Tibial artery (tissue), 4 donors: ENCODE data around the gene CCBE1.

Source experiments
- DNase-seq, 2 donors: peaks; one replicate each; pipeline ENCODE4 v3.0.0-alpha.2; 2019
- H3K27ac ChIP-seq, 2 donors: fragments of 200-600 bp; sonication (generic) in 1 of 2; 1 replicate in 1 of 2; 2 replicates in 1 of 2; pipeline ENCODE4 v1.5.1; 2018 to 2019; ENCODE audit warnings: mild to moderate bottlenecking in 1 of 2
- H3K27me3 ChIP-seq, 2 donors: fragments of 200-600 bp; sonication (generic) in 1 of 2; one replicate each; pipeline versions ENCODE4 v1.5.1 to v1.6.0; 2016 to 2019
- H3K36me3 ChIP-seq, 3 donors: fragments of 200-600 bp; sonication (generic) in 2 of 3; one replicate each; pipeline ENCODE4 v1.5.1; 2016 to 2019; ENCODE audit warnings: mild to moderate bottlenecking in 2 of 3
- H3K4me1 ChIP-seq, 4 donors: fragments of 200-600 bp; sonication (generic) in 2 of 4; 1 replicate in 3 of 4; 2 replicates in 1 of 4; pipeline ENCODE4 v1.5.1; 2016 to 2019
- H3K4me3 ChIP-seq, 2 donors: fragments of 200-600 bp; sonication (generic) in 1 of 2; 1 replicate in 1 of 2; 2 replicates in 1 of 2; pipeline ENCODE4 v1.5.1; 2018 to 2019; ENCODE audit warnings: mild to moderate bottlenecking in 2 of 2
- H3K9me3 ChIP-seq, 3 donors: fragments of 200-600 bp; sonication (generic) in 1 of 3; one replicate each; pipeline ENCODE4 v1.5.1; 2016 to 2019
- CTCF ChIP-seq, 2 experiments: fragments of 200-600 bp in 1 of 2; fragments of 450-650 bp in 1 of 2; IDR thresholded peaks; one replicate each; pipeline ENCODE4 v1.5.1; 2017 to 2019; ENCODE audit warnings: antibody characterized with exemption in 2 of 2, mild to moderate bottlenecking in 1 of 2, moderate library complexity in 1 of 2
- intact Hi-C: fragments of 100-400 bp; cut with DNase I; formaldehyde crosslinking; loops from one replicate; pipeline ENCODE4 v1.15.0; 2023; ENCODE audit warnings: low total_unique reads

CCBE1 gene

GRCh38 chr18:59402432-59403090 lies 294.7 kb downstream of the CCBE1 start:
- Histone ChIP-seq H3K27me3 (no peaks in the 10 kb centered on the region), H3K9me3 (no peaks in the 10 kb centered on the region), H3K27ac (no peak overlapping the region), H3K4me3 (no peak overlapping the region), H3K36me3 (no peaks in the 10 kb centered on the region), H3K4me1 (no peaks in the 10 kb centered on the region)
- TF ChIP-seq CTCF (IDR thresholded peaks at IDR 0.05): peak; percentile 84 to 93
- intact Hi-C loops: loop anchor here (5.0 kb wide), 2 partner anchors 95 to 150 kb away; no protein-coding TSS in a partner anchor
- DNase-seq: peak; percentile 57 to 71

GRCh38 chr18:59400407-59400806 lies 296.8 kb downstream of the CCBE1 start:
- no peak for DNase-seq
- H3K9me3 ChIP-seq: no peaks in the 10 kb centered on the region
- H3K4me1 ChIP-seq: no peaks in the 10 kb centered on the region
- H3K4me3 ChIP-seq: no peak overlapping the region
- TF ChIP-seq CTCF (IDR thresholded peaks at IDR 0.05): no peak
- H3K36me3 ChIP-seq: no peaks in the 10 kb centered on the region
- intact Hi-C loops: loop anchor here (5.0 kb wide), 2 partner anchors 93 to 148 kb away; no protein-coding TSS in a partner anchor
- H3K27ac ChIP-seq: no peak overlapping the region
- peaks cover 0 to 7% of the 10 kb centered on the region in 2 donors for H3K27me3 ChIP-seq

GRCh38 chr18:59395226-59396175 lies 301.7 kb downstream of the CCBE1 start:
- H3K27ac ChIP-seq: no peak overlapping the region
- peaks cover 0 to 9% of the 10 kb centered on the region in 2 donors for H3K27me3 ChIP-seq
- TF ChIP-seq CTCF (IDR thresholded peaks at IDR 0.05): no peak
- H3K36me3 ChIP-seq: no peaks in the 10 kb centered on the region
- no peaks in the 10 kb centered on the region for H3K4me1 ChIP-seq
- H3K9me3 ChIP-seq: no peaks in the 10 kb centered on the region
- no peak for DNase-seq
- H3K4me3 ChIP-seq: no peak overlapping the region
- intact Hi-C loops: no loop called here

- intact Hi-C loops: no loop called here
- no peaks in the 10 kb centered on the region for H3K4me1 ChIP-seq
- H3K36me3 ChIP-seq: no peaks in the 10 kb centered on the region
- no peak for DNase-seq
- H3K4me3 ChIP-seq: no peak overlapping the region
- H3K27ac ChIP-seq: no peak overlapping the region
- no peaks in the 10 kb centered on the region for H3K9me3 ChIP-seq
- no peak for TF ChIP-seq CTCF (IDR thresholded peaks at IDR 0.05)
- peaks cover 0 to 9% of the 10 kb centered on the region in 2 donors for H3K27me3 ChIP-seq
Observed at GRCh38 chr18:59393381-59393780, 303.8 kb downstream of the CCBE1 start.

GRCh38 chr18:59388817-59389216 lies 308.4 kb downstream of the CCBE1 start:
- Histone ChIP-seq H3K27me3 (peaks cover 0 to 2% of the 10 kb centered on the region in 2 donors), H3K4me3 (no peak overlapping the region), H3K4me1 (no peaks in the 10 kb centered on the region), H3K36me3 (no peaks in the 10 kb centered on the region), H3K27ac (no peak overlapping the region), H3K9me3 (no peaks in the 10 kb centered on the region)
- intact Hi-C loops: no loop called here
- DNase-seq: no peak
- no peak for TF ChIP-seq CTCF (IDR thresholded peaks at IDR 0.05)
